NCI-H2227 treated with DMSO at 0.1 percent for 48 hours (cell line): ENCODE measurements around the gene ARSD.
"Not testable (repeated sequence)": the region's sequence is repeated elsewhere in the genome, so short reads cannot be mapped to it uniquely, and the experiment has no call there.

ENCODE experiments used
- DNase-seq: peaks from one replicate; lab custom pipeline; 2025; lab: John Stamatoyannopoulos, UW

The ARSD gene

GRCh38 chrX:2933125-2933900 lies 4.2 kb upstream of the ARSD start:
- no peak for DNase-seq

- no peak for DNase-seq
These were observed 2.5 kb upstream of the ARSD start for GRCh38 chrX:2931612-2932011.

GRCh38 chrX:2931155-2931554 lies 2.0 kb upstream of the ARSD start:
- no peak for DNase-seq

- no peak for DNase-seq
These were observed 952 bp downstream of the ARSD start for GRCh38 chrX:2928191-2928582.

GRCh38 chrX:2926664-2927275 lies 2.4 kb downstream of the ARSD start:
- DNase-seq = no peak

GRCh38 chrX:2926255-2926654 lies 2.9 kb downstream of the ARSD start:
- not testable (repeated sequence) for DNase-seq

GRCh38 chrX:2924151-2924550 lies 5.0 kb downstream of the ARSD start:
- no peak for DNase-seq

GRCh38 chrX:2921750-2922149 lies 7.4 kb downstream of the ARSD start:
- no peak for DNase-seq

- DNase-seq = no peak
These were observed 7.9 kb downstream of the ARSD start for GRCh38 chrX:2921193-2921592.

- no peak for DNase-seq
These were observed 11.4 kb downstream of the ARSD start for GRCh38 chrX:2917767-2918166.

GRCh38 chrX:2913118-2913517 lies 16.0 kb downstream of the ARSD start:
- no peak for DNase-seq

GRCh38 chrX:2910109-2910508 lies 19.0 kb downstream of the ARSD start:
- no peak for DNase-seq

- DNase-seq = no peak
These were observed 20.9 kb downstream of the ARSD start for GRCh38 chrX:2908125-2908685.

- DNase-seq = no peak
These were observed 21.8 kb downstream of the ARSD start for GRCh38 chrX:2907295-2907694.

- DNase-seq = no peak
These were observed 25.8 kb downstream of the ARSD start for GRCh38 chrX:2903366-2903765.

- no peak for DNase-seq
These were observed 26.3 kb downstream of the ARSD start for GRCh38 chrX:2902841-2903240.

- no peak for DNase-seq
These were observed 27.6 kb downstream of the ARSD start for GRCh38 chrX:2901367-2902036.

- DNase-seq = no peak
These were observed 30.2 kb downstream of the ARSD start for GRCh38 chrX:2898846-2899512.

- not testable (repeated sequence) for DNase-seq
These were observed 31.2 kb downstream of the ARSD start for GRCh38 chrX:2897690-2898623.

GRCh38 chrX:2897311-2897689 lies 31.8 kb downstream of the ARSD start:
- no peak for DNase-seq

GRCh38 chrX:2894885-2895292 lies 34.2 kb downstream of the ARSD start:
- peak; percentile 25 for DNase-seq
